NCI-H1417 (cell line): ENCODE results near the gene RALGAPA1.

Source experiments
- DNase-seq, 3 experiments: peaks; one replicate each; lab custom pipeline; 2025; lab: John Stamatoyannopoulos, UW

RALGAPA1 gene

DNA sequence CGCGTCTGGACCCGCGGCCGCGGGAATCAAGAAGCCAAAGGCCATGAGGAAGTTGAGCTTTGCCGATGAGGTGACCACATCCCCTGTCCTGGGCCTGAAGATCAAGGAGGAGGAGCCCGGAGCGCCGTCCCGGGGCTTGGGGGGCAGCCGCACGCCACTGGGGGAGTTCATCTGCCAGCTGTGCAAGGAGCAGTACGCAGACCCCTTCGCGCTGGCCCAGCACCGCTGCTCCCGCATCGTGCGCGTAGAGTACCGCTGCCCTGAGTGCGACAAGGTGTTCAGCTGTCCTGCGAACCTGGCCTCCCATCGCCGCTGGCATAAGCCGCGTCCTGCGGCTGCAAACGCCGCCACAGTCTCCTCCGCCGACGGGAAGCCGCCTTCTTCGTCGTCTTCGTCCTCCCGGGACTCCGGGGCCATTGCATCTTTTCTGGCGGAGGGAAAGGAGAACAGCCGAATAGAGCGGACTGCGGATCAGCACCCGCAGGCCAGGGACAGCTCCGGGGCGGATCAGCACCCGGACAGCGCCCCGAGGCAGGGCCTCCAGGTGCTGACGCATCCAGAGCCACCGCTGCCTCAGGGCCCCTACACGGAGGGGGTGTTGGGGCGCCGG, 274.1 kb downstream of the RALGAPA1 start:
- DNase-seq = peak in 2 of 3 experiments; percentile 71 to 80

DNA sequence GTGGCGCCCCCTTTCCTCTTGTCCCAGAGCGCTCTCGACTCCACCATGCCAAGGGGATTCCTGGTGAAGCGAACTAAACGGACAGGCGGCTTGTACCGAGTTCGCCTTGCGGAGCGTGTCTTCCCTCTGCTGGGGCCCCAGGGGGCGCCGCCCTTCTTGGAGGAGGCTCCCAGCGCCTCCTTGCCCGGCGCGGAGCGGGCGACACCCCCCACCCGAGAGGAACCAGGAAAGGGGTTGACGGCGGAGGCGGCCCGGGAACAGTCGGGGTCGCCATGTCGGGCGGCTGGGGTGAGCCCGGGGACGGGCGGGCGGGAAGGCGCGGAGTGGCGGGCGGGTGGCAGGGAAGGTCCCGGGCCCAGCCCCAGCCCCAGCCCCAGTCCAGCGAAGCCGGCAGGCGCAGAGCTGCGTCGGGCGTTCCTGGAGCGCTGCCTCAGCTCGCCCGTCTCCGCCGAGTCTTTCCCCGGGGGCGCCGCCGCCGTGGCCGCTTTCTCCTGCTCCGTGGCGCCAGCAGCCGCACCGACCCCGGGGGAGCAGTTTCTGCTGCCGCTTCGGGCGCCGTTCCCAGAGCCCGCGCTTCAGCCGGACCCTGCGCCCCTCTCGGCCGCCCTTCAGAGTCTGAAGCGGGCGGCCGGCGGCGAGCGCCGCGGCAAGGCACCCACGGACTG, 274.8 kb downstream of the RALGAPA1 start:
- DNase-seq = peak in 1 of 3 experiments; percentile 25

DNA sequence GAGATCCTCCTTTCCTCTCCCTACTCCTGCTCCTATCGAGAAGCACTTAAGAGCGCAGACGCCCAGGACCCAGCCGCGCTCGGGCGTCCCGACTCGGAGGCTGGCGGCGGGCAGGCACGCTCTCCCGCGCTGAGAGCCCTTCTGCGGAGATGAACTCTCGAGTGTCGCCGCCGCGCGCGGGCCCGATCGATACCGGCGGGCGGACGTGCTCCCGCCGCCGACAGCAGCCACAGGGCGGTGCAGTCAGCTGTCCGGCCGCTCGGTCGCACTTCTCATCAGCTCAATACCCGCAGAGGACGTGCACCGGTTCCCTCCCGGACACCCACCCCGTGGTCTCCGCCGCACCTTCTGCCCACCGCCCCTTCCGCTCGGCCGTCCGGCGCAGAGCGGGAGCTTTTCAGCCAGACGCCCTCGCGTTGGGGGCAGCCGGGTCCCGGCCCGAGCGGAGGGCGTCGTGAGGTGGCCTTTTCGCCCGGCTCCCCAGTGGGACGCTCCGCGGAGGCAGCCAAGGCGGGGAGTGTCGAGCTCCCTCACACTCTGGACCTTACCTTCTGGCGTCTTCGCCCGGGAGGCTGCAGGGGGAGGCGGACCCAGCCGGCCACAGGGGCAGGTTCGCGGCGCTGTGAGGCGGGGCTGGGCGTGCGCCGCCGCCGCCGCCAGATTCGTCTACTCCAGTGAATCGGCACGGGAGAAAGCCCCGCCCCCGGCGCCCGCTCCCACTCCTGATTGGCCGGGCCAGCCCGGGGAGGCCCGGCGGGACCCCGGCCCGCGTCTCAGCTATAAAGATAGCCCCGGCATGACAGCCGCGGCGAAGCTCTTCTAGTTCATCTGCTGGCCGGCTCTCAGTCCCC, 275.5 kb downstream of the RALGAPA1 start, which contains the start of gene INSM2:
INSM2 (plus strand) TSS at position 808 of the 851 bp plus-strand sequence. CDS start 89 bp downstream, outside the sequence.
- peak; percentile 89 to 95 (median 94) for DNase-seq

DNA sequence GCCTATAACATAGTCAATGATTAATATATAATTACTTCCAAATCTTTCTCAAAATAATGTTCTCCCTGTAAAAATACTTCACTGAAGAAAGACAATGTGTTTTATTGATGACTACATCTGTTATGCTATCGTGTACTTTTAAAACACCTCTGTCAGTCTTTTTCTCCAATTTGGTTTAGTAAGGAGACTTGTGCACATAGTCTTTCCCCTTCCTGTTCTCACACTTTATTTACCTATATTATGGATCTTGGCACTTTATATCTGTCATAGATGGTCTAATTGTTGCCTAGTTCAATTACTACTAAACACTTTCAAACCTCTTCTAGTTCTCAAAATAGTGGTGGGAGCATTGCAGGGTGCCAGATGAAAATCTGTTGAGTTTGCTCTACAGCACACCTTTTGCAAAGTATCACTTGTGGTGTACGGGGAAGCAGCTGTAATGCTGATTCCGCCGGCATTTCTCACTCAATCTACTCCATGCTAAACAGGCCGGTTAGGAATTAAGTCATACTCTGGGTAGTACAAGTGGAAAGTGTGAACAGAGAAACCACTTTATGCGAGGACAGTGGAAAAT, 276.2 kb downstream of the RALGAPA1 start:
- no peak for DNase-seq

DNA sequence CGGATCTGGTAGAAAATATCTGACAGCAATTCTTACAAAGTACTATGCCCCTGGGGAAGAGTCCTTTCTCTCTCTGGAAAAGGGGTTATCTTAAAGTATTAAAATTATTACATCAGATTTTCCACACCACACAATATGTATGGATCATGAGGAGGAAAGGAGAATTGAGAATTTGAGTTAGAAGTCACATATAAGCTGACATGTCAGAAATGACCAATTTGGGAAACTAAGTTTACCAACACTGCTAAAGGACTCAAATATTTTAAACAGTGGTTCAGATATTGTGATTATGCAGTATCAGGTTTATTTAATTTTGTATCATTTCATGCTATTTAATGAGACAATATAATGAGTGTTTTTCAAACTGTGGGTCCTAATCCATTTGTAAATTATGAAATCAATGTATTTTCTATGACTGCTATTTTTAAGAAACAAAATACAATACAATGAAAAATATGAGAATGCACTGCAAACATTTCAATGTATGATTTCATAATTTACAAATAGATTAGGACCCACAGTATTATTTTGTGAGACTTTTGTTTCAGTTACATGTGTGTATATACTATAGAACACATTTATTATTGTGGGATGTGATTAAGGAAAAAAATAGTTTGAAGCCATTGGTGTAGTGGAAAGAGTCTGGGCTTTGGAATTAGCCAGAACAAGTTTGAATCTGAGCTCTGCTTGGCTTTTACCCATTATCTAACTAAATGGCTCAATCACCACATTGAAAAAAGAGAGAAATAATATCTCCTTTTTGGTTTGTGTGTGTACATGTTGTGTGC, 276.9 kb downstream of the RALGAPA1 start:
- DNase-seq = no peak

DNA sequence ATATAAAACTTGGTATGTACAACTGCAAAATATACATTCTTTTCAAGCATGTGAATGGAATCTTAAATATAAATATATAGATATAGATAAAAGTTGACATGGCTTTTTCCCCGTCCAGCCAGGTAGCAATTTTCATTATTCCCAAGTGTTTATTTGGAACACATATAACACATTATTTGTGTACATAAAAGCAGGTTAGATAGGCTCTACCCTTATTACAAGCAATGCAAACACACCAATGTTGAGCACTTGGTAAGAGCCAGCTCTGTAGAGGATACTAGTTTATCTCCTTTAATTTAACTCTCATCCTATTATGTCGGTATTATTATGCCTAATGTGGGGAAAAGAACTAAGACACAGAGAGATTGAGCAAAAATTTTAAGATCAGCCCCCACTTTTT, 282.1 kb downstream of the RALGAPA1 start:
- no peak for DNase-seq

DNA sequence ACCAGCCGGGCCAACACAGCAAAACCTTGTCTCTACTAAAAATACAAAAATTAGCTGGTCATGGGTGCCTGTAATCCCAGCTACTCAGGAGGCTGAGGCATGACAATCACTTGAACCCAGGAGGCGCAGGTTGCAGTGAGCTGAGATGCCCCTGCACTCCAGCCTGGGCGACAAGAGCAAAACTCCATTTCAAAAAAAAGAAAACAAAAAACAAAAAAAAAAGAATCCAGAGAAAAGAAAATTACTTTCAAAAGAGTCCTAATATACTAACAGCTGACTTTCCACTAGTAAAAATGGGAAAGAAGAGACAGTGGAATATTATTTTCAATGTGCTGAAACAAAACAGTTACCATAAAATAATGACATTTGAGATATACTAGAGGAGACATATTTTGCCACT, 283.4 kb downstream of the RALGAPA1 start:
- DNase-seq = no peak

DNA sequence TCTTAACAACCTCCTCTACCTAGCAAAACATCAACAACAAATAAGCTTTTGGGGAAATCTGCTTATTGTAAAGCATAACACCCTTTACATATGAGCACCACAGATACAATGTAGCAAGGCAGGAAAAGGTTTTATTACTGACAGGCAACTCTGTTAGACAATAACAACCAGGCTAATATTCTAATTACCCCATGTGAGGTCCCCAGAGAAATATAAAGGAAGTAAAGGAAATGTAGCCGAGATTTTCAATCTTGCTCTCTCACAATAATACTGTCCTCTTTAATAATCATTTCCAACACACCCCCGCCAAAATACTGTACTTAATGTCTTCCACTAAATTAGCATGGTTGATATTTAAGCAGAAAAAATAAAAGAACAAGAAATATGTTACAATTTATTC, 289.1 kb downstream of the RALGAPA1 start:
- no peak for DNase-seq

DNA sequence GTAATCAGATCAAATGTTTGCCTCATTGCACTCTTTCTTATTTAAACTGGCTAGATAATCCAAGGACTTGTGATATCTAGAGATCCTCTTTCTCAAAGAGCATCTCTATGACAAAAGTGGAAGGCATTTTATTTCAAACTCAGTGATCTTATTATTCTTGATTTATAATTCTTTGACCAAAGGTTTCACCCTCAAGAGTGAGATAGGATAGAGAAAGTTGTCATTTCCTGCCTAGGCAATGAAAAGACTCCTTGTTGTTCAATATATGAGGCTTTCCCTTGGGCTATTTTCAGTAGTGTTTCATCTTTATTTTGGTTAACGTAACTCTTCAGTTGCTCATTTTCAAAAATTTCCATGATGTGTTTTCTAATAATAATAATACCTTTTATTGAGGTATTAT, 293.2 kb downstream of the RALGAPA1 start:
- no peak for DNase-seq

DNA sequence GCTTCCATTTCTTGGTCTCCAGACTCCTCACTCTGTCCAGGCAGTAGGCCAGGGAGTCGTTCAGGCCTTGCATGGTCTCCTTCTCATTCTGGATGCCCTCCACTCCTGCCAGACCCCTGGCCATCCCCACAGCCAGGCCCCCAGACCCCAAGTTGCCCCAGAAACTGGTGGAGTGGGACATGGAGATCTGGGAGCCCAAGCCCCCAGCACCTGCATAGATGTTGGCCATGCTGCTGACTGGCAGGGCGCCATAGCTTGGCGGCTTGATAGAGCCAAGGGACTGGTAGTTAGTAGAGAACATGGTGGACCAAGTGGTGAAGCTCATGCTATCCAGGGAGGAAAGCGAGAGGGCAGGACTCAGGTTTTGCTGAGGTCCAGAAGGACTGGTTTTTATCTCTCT, 296.3 kb downstream of the RALGAPA1 start:
- no peak for DNase-seq

DNA sequence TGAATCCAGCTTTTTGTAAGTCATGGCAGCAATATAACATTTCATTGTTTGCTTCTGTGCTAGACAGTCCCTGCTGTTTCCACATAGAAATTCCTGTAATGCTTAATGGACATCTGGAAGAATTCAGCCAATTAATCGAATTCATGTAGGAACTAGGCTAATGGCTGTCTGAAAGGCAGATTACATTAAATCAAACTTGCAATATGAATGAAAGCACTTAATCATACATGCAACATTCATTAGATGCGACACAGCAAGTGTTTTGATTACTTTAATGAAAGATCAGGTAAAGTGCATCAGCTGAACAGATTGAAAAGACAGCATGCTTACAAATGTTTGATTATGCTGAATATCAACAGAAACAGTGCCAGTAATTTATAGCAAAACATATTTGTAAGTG, 299.2 kb downstream of the RALGAPA1 start:
- peak in 1 of 3 experiments; percentile 43 for DNase-seq

DNA sequence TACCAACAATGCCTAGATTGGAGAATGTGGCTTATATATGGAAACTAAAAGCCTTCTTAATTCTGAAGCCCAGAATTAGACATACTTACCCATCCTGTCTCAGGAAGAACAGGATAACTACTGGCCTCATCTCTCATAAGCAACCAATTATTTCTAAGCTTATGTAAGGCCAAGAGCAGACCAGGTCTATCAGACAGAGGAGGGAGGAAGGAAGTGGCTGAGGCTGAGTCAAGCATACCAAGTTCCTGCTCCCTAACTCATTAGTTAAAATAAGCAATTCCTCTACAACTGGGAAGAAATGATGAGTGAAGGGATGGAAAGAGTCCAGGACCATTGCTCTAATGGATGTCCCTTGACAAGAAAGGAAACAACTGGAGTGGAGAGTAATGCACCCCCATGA, 302.2 kb downstream of the RALGAPA1 start:
- no peak for DNase-seq

DNA sequence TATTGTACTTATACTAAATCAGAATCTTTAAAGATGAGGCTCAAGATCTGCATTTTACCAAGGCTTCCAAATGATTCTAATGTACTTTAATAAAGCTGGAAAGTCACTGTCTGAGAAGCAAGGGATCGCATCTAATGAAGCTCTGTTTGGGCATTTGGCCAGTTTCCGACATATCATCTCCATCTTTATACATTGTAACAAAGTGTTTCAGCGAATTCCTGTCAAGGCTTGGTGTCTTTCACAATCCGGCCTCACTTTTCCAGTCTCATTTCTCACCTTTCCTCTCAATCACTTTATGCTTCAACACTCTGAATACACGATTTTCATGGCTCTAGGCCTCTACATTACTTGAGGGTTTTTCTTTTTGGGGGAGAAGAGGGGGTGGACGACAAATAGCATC, 302.6 kb downstream of the RALGAPA1 start:
- DNase-seq = no peak

DNA sequence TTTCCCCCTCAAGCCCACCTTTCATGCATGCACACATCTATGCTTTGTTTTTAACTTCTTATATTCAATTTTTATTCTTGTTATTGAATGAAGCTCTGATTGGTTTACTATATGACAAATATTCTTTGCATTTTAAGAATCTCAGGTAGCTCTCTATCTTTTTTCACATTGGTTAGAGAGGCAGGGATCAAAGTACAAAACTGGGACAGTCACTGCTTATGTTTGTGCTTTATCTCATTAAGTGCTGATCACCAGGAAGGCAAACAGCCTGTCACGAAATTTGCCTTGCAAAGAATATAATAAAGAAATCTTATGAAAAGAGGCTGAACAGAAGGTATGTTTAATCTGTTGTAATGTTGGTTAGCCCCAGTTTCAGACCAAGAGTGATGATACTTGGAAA, 304.8 kb downstream of the RALGAPA1 start:
- DNase-seq = peak in 1 of 3 experiments; percentile 31

DNA sequence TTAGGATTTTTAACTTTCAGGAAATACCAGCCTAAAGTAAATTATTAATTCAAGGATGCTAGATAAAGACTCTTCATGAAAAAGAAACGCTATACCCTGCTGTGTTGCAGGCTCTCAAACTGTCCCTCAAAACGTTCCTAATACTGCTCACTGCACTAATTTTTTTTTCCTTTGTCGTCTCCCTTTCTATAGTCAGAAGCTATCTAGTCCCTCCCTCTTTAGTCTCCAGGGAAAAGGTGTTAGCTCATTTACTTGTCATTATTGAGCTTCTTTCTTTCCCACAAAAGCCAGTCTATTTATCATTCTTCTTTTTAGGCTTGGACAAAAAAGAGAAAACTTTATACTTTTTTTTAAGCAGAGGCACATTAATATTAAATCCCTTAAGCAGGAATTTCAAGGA, 305.4 kb downstream of the RALGAPA1 start:
- DNase-seq = peak in 1 of 3 experiments; percentile 64

DNA sequence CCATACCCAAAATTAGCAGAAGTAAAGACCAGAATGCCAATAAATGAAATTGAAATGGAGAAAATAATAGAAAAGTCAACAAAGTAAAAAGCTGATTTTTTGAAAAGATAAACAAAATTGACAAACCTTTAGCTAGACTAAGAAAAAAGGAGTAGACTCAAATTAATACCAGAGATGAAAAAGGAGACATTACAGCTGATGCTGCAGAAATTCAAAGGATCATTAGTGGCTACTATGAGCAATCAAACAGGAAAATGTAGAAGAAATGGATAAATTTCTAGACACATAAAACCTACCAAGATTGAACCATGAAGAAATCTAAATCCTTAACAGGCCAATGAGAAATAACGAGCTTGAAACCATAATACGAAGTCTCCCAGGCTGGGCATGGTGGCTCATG, 309.9 kb downstream of the RALGAPA1 start:
- no peak for DNase-seq

DNA sequence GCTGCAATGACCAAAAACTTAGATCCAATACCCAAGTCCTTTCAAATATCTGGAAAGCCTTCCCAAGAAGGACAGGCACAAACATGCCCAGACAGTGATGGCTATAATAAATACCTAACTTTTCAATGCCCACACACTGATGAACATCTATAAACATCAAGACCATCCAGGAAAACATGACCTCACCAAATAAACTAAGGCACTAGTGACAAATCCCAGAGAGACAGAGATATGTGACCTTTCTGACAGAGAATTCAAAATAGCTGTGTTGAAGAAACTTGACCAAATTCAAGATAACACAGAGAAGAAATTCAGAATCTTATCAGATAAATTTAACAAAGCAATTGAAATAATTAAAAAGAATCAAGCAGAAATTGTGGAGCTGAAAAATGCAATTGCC, 313.8 kb downstream of the RALGAPA1 start:
- DNase-seq = no peak

DNA sequence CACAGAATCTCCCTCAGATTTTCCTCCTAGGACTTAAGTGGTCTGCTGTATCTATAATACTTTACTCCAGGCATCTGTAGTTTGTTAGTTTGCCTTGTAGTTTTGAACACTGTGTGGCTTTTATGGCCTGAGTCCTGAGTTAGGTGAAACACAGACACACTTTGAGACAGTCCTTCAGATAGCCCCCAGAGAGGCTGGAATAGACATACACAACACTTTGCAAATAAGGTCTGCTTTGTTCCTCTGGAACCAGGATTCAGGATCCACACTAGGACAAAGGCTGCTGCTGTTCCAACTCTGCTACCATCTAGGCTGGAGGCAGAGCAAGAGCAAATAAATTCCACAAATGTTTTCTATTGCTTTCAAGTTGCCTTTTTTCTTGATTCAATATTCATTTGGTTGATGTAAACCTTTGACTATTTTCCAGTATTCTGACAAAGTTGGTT, 316.5 kb downstream of the RALGAPA1 start:
- DNase-seq = no peak
